ENCODE data around the gene DPH1.
"Not testable (repeated sequence)": the region's sequence is repeated elsewhere in the genome, so short reads cannot be mapped to it uniquely, and the experiment has no call there.

DPH1 gene

GRCh38 chr17:2029911-2030778 is at the start of gene DPH1:
TSS of gene DPH1 (plus strand) at chr17:2030153. CDS start at chr17:2030170, 17 bp downstream.
- DNase-seq: peak; percentile 86

GRCh38 chr17:1980665-1981250 is 49.2 kb upstream of the DPH1 start:
- no peak for DNase-seq

GRCh38 chr17:1982793-1983366 is 47.1 kb upstream of the DPH1 start:
- DNase-seq: not testable (repeated sequence)

- DNase-seq: no peak
Observed at GRCh38 chr17:1985093-1985492, 44.9 kb upstream of the DPH1 start.

- no peak for DNase-seq
Observed at GRCh38 chr17:1985686-1986085, 44.3 kb upstream of the DPH1 start.

GRCh38 chr17:1986783-1987451 is 43.0 kb upstream of the DPH1 start:
- no peak for DNase-seq

- DNase-seq: no peak
Observed at GRCh38 chr17:1989135-1989534, 40.8 kb upstream of the DPH1 start.

GRCh38 chr17:1992541-1992940 is 37.4 kb upstream of the DPH1 start:
- no peak for DNase-seq

GRCh38 chr17:1994707-1995106 is 35.2 kb upstream of the DPH1 start:
- no peak for DNase-seq

GRCh38 chr17:1995321-1995892 is 34.5 kb upstream of the DPH1 start:
- DNase-seq: no peak

GRCh38 chr17:1995907-1996799 is 33.8 kb upstream of the DPH1 start:
- no peak for DNase-seq

- DNase-seq: peak; percentile 34
Observed at GRCh38 chr17:1996800-1997288, 33.1 kb upstream of the DPH1 start.

GRCh38 chr17:1997289-1997926 is 32.5 kb upstream of the DPH1 start:
- peak; percentile 90 for DNase-seq

- DNase-seq: peak; percentile 46
Observed at GRCh38 chr17:1997927-1998742, 31.8 kb upstream of the DPH1 start.

GRCh38 chr17:1999557-2000251 is 30.2 kb upstream of the DPH1 start:
- peak; percentile 95 for DNase-seq

- DNase-seq: no peak
Observed at GRCh38 chr17:2002767-2003329, 27.1 kb upstream of the DPH1 start.

- DNase-seq: no peak
Observed at GRCh38 chr17:2003525-2003924, 26.4 kb upstream of the DPH1 start.

- DNase-seq: no peak
Observed at GRCh38 chr17:2004435-2004952, 25.5 kb upstream of the DPH1 start.

Measured in SHP77 treated with DMSO at 0.1 percent for 48 hours (cell line).